ENCODE results near the gene PDIA6.

GRCh38 chr2:10771786-10772185 lies 40.8 kb downstream of the PDIA6 start:
- TF ChIP-seq CTCF (IDR thresholded peaks at IDR 0.05; ENCODE audit: insufficient read depth, low read length, poor library complexity, severe bottlenecking) = no peak
- TF ChIP-seq EZH2phosphoT487 (conservative IDR thresholded peaks at IDR 0.05; ENCODE audit: low read length) = no peak
